ENCODE data around the gene MAN1B1.

MAN1B1 gene

GRCh38 chr9:137149363-137149762 is 62.6 kb downstream of the MAN1B1 start:
- DNase-seq = no peak

- DNase-seq = no peak
Observed at GRCh38 chr9:137149942-137150616, 63.3 kb downstream of the MAN1B1 start.

GRCh38 chr9:137150617-137151457 is 64.1 kb downstream of the MAN1B1 start:
- DNase-seq = no peak

- no peak for DNase-seq
Observed at GRCh38 chr9:137152844-137153405, 66.1 kb downstream of the MAN1B1 start.

- no peak for DNase-seq
Observed at GRCh38 chr9:137156567-137157375, 70.0 kb downstream of the MAN1B1 start.

- DNase-seq = no peak
Observed at GRCh38 chr9:137157618-137158415, 71.0 kb downstream of the MAN1B1 start.

GRCh38 chr9:137158625-137159024 is 71.8 kb downstream of the MAN1B1 start:
- DNase-seq = no peak

All from NK-92 treated with Interleukin-12 subunit alpha and Interleukin-12 subunit beta, amount 100 ng/mL, for 24 hours (cell line).